Ishikawa (cell line): ENCODE measurements around the gene PIGX.

Source experiments
- CEBPB ChIP-seq: IDR thresholded peaks from 2 replicates; pipeline ENCODE4 v1.6.1; 2012
- CREB1 ChIP-seq: IDR thresholded peaks from 2 replicates; pipeline ENCODE4 v1.6.1; 2012; ENCODE audit warnings: low read depth
- EGR1 ChIP-seq: IDR thresholded peaks from 2 replicates; pipeline ENCODE4 v1.6.1; 2012
- EP300 ChIP-seq: IDR thresholded peaks from 2 replicates; pipeline ENCODE4 v1.6.1; 2012; ENCODE audit warnings: borderline replicate concordance
- FOXM1 ChIP-seq: IDR thresholded peaks from 2 replicates; pipeline ENCODE4 v1.6.1; 2012; ENCODE audit warnings: low read depth, borderline replicate concordance
- NFIC ChIP-seq: IDR thresholded peaks from 2 replicates; pipeline ENCODE4 v1.6.1; 2012
- RAD21 ChIP-seq: IDR thresholded peaks from 2 replicates; pipeline ENCODE4 v1.6.1; 2012; ENCODE audit warnings: low read depth
- REST ChIP-seq: IDR thresholded peaks from 2 replicates; pipeline ENCODE4 v1.6.1; 2012; ENCODE audit warnings: low read depth, mild to moderate bottlenecking
- TAF1 ChIP-seq: IDR thresholded peaks from 2 replicates; pipeline ENCODE4 v1.6.1; 2012; ENCODE audit warnings: low read depth, mild to moderate bottlenecking
- TCF12 ChIP-seq: IDR thresholded peaks from 2 replicates; pipeline ENCODE4 v1.6.1; 2012; ENCODE audit warnings: low read depth
- TEAD4 ChIP-seq: IDR thresholded peaks from 2 replicates; pipeline ENCODE4 v1.6.1; 2012
- USF1 ChIP-seq: IDR thresholded peaks from 2 replicates; pipeline ENCODE4 v1.6.1; 2012
- YY1 ChIP-seq: IDR thresholded peaks from 2 replicates; pipeline ENCODE4 v1.6.1; 2012; ENCODE audit warnings: low read depth
- ZBTB7A ChIP-seq: IDR thresholded peaks from 2 replicates; pipeline ENCODE4 v1.6.1; 2012; ENCODE audit warnings: low read depth
- TF ChIP-seq, protein P1 (sequence below): IDR thresholded peaks from 2 replicates; pipeline ENCODE4 v1.6.1; 2012

The PIGX gene

DNA sequence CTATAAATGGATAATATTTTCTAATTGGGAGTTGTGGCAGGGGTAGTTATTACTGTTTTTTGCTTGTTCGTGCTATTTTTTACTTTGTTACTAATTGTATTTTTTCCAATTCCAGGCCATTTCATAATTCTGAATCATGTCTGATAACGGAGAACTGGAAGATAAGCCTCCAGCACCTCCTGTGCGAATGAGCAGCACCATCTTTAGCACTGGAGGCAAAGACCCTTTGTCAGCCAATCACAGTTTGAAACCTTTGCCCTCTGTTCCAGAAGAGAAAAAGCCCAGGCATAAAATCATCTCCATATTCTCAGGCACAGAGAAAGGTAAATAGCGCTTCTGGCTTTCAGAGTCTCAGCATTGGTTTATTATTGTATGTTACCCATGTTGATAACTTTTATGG is 70.3 kb downstream of the PIGX start:
- no peak for TF ChIP-seq TAF1
- no peak for TF ChIP-seq EP300
- TF ChIP-seq USF1: no peak
- no peak for TF ChIP-seq EGR1
- no peak for TF ChIP-seq YY1
- no peak for TF ChIP-seq NFIC
- TF ChIP-seq CREB1: no peak
- TF ChIP-seq, protein P1, sequence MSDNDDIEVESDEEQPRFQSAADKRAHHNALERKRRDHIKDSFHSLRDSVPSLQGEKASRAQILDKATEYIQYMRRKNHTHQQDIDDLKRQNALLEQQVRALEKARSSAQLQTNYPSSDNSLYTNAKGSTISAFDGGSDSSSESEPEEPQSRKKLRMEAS: no peak
- no peak for TF ChIP-seq CEBPB
- TF ChIP-seq REST: no peak
- TF ChIP-seq TEAD4: no peak
- no peak for TF ChIP-seq RAD21
- TF ChIP-seq ZBTB7A: no peak
- TF ChIP-seq FOXM1: no peak
- TF ChIP-seq TCF12: no peak
